ENCODE measurements around the gene CAPN15. TPM values are rescaled to one million over a fixed set of nuclear protein-coding genes. Genes with fewer than 3 reads are reported as not detected.

CAPN15 gene
- polyA plus RNA-seq, 1 of the 3 experiments (the other 2 are of a cell fraction) = 22.9 TPM

DNA sequence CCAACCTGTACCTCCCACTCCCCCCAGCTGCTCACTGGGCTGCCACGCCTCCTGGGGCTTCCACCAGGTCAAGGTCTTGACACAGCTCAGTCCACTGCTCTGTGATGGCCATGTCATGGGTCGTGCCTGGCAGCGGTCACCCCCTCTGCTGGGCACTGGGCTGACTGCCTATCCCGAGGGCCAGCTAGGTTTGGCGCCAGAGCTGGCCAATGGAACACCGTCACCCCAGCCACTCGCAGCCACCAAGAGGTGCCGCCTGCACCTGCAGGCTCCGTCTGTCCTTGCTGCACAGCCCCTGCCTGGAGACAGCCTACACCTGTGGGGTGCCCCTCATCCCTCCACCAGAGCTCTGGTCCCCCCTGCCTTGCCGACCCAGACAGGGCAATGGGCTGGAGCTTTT lies 57.8 kb downstream of the CAPN15 start:
- H3K9me2 ChIP-seq = no peaks in the 10 kb centered on the region
- peaks cover 21 to 30% of the 10 kb centered on the region in 2 experiments; a peak in 2 of 4 replicates for H3K4me1 ChIP-seq (ENCODE audit: control insufficient read depth in 1 of 2, insufficient read depth in 2 of 2, low read depth in 1 of 2, low read length in 1 of 2)
- no peaks in the 10 kb centered on the region; the same call in 1 of the 2 replicates for H4K20me1 ChIP-seq (ENCODE audit: insufficient read depth)
- ChIA-PET CTCF (interaction anchor here (1.0 to 1.9 kb wide), 8 partner anchors 9 to 83 kb away, joined by 3 to 6 read pairs (median 4); partner anchors contain the start of genes NHLRC4 and RHOT2), POLR2A (interaction anchor here (0.7 to 1.2 kb wide), 4 partner anchors 8 to 206 kb away, joined by 3 to 5 read pairs (median 4); no protein-coding TSS in a partner anchor)
- H2AFZ ChIP-seq (ENCODE audit: low read depth) = no peak overlapping the region
- peaks cover 23% of the 10 kb centered on the region for H3K79me2 ChIP-seq (ENCODE audit: insufficient read depth)
- H3K4me3 ChIP-seq (ENCODE audit: low read depth in 2 of 2, low read length in 1 of 2) = no peak overlapping the region; a peak in 1 of 4 replicates
- H3K27ac ChIP-seq (ENCODE audit: low read depth in 2 of 2, low read length in 1 of 2) = no peak overlapping the region
- H3K27me3 ChIP-seq (ENCODE audit: insufficient read depth) = no peaks in the 10 kb centered on the region
- no peak overlapping the region for H3K4me2 ChIP-seq
- H3K9me3 ChIP-seq = no peaks in the 10 kb centered on the region
- 0% methylated on average over 4 of the region's 10 CpGs for WGBS (ENCODE audit: low lambda C conversion rate)
- no peak overlapping the region for H3K9ac ChIP-seq
- H3F3A ChIP-seq (replicated peaks; ENCODE audit: insufficient read depth) = peaks cover 20% of the 10 kb centered on the region
- TF ChIP-seq JUND (IDR thresholded peaks at IDR 0.05) (no peak), SMC3 (IDR thresholded peaks at IDR 0.05; ENCODE audit: low read depth, low read length) (peak; percentile 29; the same call in 1 of the 2 replicates), RAD21 (IDR thresholded peaks at IDR 0.05; ENCODE audit: low read length) (peak; percentile 31), POLR2AphosphoS5 (IDR thresholded peaks at IDR 0.05; ENCODE audit: low read depth, low read length) (0 out of 2 replicates have a peak, but pooled peaks have one; percentile 19)
- peaks cover 3 to 11% of the 10 kb centered on the region in 2 experiments for H3K36me3 ChIP-seq (replicated peaks in 1 of 2; ENCODE audit: control insufficient read depth in 1 of 2, insufficient read depth in 2 of 2, low read length in 1 of 2)
- peak; percentile 83 for DNase-seq

DNA sequence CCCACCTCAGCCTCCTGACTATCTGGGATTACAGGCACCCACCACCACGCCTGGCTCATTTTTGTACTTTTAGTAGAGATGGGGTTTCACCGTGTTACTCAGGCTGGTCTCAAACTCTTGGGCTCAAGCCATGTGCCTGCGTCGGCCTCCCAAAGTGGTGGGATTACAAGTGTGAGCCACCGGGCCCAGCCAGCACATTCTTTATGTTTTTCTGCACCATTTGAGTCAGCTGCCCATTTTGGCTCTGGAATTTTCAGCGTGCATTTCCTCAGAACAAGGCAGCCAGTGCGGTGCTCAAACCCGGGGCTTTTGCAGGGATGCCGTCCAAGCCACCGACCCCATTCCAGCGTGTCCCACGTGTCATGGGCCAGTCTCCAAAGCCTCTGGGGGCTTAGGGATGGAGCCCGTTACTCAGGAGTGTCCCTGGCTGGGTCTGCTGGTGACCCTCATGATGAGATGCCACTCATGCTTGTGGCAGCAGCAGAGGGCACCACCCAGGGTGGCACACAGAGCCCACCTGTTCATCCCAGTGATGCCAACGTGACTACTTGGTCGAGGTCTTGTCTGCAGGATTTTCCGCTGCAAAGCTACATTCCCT lies 58.6 kb downstream of the CAPN15 start:
- peaks cover 20% of the 10 kb centered on the region for H3F3A ChIP-seq (replicated peaks; ENCODE audit: insufficient read depth)
- H3K79me2 ChIP-seq (ENCODE audit: insufficient read depth) = peaks cover 31% of the 10 kb centered on the region
- no peaks in the 10 kb centered on the region for H3K9me2 ChIP-seq
- H3K4me1 ChIP-seq (ENCODE audit: control insufficient read depth in 1 of 2, insufficient read depth in 2 of 2, low read depth in 1 of 2, low read length in 1 of 2) = peaks cover 21 to 37% of the 10 kb centered on the region in 2 experiments; a peak in 2 of 4 replicates
- no peak overlapping the region for H3K4me3 ChIP-seq (ENCODE audit: low read depth in 2 of 2, low read length in 1 of 2)
- H4K20me1 ChIP-seq (ENCODE audit: insufficient read depth) = peaks cover 8% of the 10 kb centered on the region
- H3K9me3 ChIP-seq = no peaks in the 10 kb centered on the region
- no peak overlapping the region; a peak in 1 of 4 replicates for H3K27ac ChIP-seq (ENCODE audit: low read depth in 2 of 2, low read length in 1 of 2)
- 51% methylated on average over 7 of the region's 16 CpGs for WGBS (ENCODE audit: low lambda C conversion rate)
- H3K9ac ChIP-seq = no peak overlapping the region
- no peak for DNase-seq
- no peak overlapping the region for H3K4me2 ChIP-seq
- no peak overlapping the region for H2AFZ ChIP-seq (ENCODE audit: low read depth)
- no peaks in the 10 kb centered on the region for H3K27me3 ChIP-seq (ENCODE audit: insufficient read depth)
- ChIA-PET POLR2A (interaction anchor here (1.2 to 1.7 kb wide), 2 partner anchors 14 to 20 kb away, joined by 5 to 7 read pairs; no protein-coding TSS in a partner anchor), CTCF (interaction anchor here (1.0 to 1.9 kb wide), 4 partner anchors 39 to 82 kb away, joined by 3 to 6 read pairs (median 4); partner anchors contain the start of gene RHOT2)
- peaks cover 3 to 7% of the 10 kb centered on the region in 2 experiments for H3K36me3 ChIP-seq (replicated peaks in 1 of 2; ENCODE audit: control insufficient read depth in 1 of 2, insufficient read depth in 2 of 2, low read length in 1 of 2)
- TF ChIP-seq, protein P1, sequence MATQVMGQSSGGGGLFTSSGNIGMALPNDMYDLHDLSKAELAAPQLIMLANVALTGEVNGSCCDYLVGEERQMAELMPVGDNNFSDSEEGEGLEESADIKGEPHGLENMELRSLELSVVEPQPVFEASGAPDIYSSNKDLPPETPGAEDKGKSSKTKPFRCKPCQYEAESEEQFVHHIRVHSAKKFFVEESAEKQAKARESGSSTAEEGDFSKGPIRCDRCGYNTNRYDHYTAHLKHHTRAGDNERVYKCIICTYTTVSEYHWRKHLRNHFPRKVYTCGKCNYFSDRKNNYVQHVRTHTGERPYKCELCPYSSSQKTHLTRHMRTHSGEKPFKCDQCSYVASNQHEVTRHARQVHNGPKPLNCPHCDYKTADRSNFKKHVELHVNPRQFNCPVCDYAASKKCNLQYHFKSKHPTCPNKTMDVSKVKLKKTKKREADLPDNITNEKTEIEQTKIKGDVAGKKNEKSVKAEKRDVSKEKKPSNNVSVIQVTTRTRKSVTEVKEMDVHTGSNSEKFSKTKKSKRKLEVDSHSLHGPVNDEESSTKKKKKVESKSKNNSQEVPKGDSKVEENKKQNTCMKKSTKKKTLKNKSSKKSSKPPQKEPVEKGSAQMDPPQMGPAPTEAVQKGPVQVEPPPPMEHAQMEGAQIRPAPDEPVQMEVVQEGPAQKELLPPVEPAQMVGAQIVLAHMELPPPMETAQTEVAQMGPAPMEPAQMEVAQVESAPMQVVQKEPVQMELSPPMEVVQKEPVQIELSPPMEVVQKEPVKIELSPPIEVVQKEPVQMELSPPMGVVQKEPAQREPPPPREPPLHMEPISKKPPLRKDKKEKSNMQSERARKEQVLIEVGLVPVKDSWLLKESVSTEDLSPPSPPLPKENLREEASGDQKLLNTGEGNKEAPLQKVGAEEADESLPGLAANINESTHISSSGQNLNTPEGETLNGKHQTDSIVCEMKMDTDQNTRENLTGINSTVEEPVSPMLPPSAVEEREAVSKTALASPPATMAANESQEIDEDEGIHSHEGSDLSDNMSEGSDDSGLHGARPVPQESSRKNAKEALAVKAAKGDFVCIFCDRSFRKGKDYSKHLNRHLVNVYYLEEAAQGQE (IDR thresholded peaks at IDR 0.05; ENCODE audit: low read depth, low read length) = no peak
- no peak for TF ChIP-seq FOXJ3 (CRISPR knock-in tag; IDR thresholded peaks at IDR 0.05)
- TF ChIP-seq, protein P2, sequence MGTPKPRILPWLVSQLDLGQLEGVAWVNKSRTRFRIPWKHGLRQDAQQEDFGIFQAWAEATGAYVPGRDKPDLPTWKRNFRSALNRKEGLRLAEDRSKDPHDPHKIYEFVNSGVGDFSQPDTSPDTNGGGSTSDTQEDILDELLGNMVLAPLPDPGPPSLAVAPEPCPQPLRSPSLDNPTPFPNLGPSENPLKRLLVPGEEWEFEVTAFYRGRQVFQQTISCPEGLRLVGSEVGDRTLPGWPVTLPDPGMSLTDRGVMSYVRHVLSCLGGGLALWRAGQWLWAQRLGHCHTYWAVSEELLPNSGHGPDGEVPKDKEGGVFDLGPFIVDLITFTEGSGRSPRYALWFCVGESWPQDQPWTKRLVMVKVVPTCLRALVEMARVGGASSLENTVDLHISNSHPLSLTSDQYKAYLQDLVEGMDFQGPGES (IDR thresholded peaks at IDR 0.05; ENCODE audit: low read depth, low read length) = no peak
- no peak for TF ChIP-seq EP300 (IDR thresholded peaks at IDR 0.05; ENCODE audit: borderline replicate concordance in 1 of 2, low read depth in 1 of 2, low read length in 1 of 2)
- no peak for TF ChIP-seq SIN3A (IDR thresholded peaks at IDR 0.05; ENCODE audit: borderline replicate concordance, low read depth, low read length)
- no peak for TF ChIP-seq MXI1 (IDR thresholded peaks at IDR 0.05; ENCODE audit: low read depth, low read length)
- no peak for TF ChIP-seq TAF1 (IDR thresholded peaks at IDR 0.05; ENCODE audit: borderline replicate concordance, low read depth, low read length)
- TF ChIP-seq TEAD4 (IDR thresholded peaks at IDR 0.05; ENCODE audit: borderline replicate concordance, insufficient read depth) = no peak
- TF ChIP-seq, protein P3, sequence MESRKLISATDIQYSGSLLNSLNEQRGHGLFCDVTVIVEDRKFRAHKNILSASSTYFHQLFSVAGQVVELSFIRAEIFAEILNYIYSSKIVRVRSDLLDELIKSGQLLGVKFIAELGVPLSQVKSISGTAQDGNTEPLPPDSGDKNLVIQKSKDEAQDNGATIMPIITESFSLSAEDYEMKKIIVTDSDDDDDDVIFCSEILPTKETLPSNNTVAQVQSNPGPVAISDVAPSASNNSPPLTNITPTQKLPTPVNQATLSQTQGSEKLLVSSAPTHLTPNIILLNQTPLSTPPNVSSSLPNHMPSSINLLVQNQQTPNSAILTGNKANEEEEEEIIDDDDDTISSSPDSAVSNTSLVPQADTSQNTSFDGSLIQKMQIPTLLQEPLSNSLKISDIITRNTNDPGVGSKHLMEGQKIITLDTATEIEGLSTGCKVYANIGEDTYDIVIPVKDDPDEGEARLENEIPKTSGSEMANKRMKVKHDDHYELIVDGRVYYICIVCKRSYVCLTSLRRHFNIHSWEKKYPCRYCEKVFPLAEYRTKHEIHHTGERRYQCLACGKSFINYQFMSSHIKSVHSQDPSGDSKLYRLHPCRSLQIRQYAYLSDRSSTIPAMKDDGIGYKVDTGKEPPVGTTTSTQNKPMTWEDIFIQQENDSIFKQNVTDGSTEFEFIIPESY (IDR thresholded peaks at IDR 0.05; ENCODE audit: borderline replicate concordance, low read depth) = no peak
- TF ChIP-seq SMC3 (IDR thresholded peaks at IDR 0.05; ENCODE audit: low read depth, low read length) = no peak
- no peak for TF ChIP-seq RCOR1 (IDR thresholded peaks at IDR 0.05; ENCODE audit: low read length)
- TF ChIP-seq, protein P4, sequence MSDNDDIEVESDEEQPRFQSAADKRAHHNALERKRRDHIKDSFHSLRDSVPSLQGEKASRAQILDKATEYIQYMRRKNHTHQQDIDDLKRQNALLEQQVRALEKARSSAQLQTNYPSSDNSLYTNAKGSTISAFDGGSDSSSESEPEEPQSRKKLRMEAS (IDR thresholded peaks at IDR 0.05; ENCODE audit: low read depth) = no peak
- no peak for TF ChIP-seq FOXM1 (IDR thresholded peaks at IDR 0.05; ENCODE audit: low read depth)
- no peak for TF ChIP-seq CHD2 (IDR thresholded peaks at IDR 0.05; ENCODE audit: low read length, partially characterized antibody)
- TF ChIP-seq, protein P5, sequence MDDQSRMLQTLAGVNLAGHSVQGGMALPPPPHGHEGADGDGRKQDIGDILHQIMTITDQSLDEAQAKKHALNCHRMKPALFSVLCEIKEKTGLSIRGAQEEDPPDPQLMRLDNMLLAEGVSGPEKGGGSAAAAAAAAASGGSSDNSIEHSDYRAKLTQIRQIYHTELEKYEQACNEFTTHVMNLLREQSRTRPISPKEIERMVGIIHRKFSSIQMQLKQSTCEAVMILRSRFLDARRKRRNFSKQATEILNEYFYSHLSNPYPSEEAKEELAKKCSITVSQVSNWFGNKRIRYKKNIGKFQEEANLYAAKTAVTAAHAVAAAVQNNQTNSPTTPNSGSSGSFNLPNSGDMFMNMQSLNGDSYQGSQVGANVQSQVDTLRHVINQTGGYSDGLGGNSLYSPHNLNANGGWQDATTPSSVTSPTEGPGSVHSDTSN (IDR thresholded peaks at IDR 0.05) = no peak

All from SK-N-SH (cell line).